Activated T-helper 17 cell treated with anti-CD3 and anti-CD28 coated beads, Interleukin-2, amount 50 U/mL, for 72 hours (primary cell): ENCODE measurements around the gene SLC4A3. TPM values are rescaled to one million over a fixed set of nuclear protein-coding genes. Genes with fewer than 3 reads are reported as not detected.

Source experiments
- ATAC-seq: fragments of 150-1000 bp; cut with Tn5 transposase; replicated peaks from 2 replicates; pipeline ENCODE4 v1.10.0; 2021; ENCODE audit warnings: mild to moderate bottlenecking, moderate library complexity
- H3K27ac Mint-ChIP-seq: one replicate; pipeline ENCODE4 v1.8.0; 2022; ENCODE audit warnings: mixed read lengths
- H3K27me3 Mint-ChIP-seq: one replicate; pipeline ENCODE4 v1.8.0; 2022; ENCODE audit warnings: mixed read lengths
- H3K36me3 Mint-ChIP-seq: one replicate; pipeline ENCODE4 v1.8.0; 2022; ENCODE audit warnings: low read depth, mild to moderate bottlenecking, mixed read lengths
- H3K4me1 Mint-ChIP-seq: one replicate; pipeline ENCODE4 v1.8.0; 2022; ENCODE audit warnings: mixed read lengths
- H3K4me3 Mint-ChIP-seq: one replicate; pipeline ENCODE4 v1.8.0; 2022; ENCODE audit warnings: mild to moderate bottlenecking, mixed read lengths
- H3K9me3 Mint-ChIP-seq: one replicate; pipeline ENCODE4 v1.8.0; 2022; ENCODE audit warnings: mixed read lengths
- total RNA-seq, 2 donors: library from RNA; stranded (reverse); gene quantifications; one replicate each; pipeline ENCODE4 v1.2.3, GENCODE V29; 2022

SLC4A3 gene
- total RNA-seq: not detected

- ATAC-seq: peak; percentile 46
- H3K36me3 Mint-ChIP-seq: no peaks in the 10 kb centered on the region
- H3K4me1 Mint-ChIP-seq: no peaks in the 10 kb centered on the region
- H3K27me3 Mint-ChIP-seq: peaks cover 29% of the 10 kb centered on the region
- H3K4me3 Mint-ChIP-seq: peak within 1 kb of the TSS; percentile 76
- no peaks in the 10 kb centered on the region for H3K9me3 Mint-ChIP-seq
- H3K27ac Mint-ChIP-seq: no peak within 1 kb of the TSS
Measured at GRCh38 chr2:219627103-219628100, at the start of gene SLC4A3. TSS of gene SLC4A3 (plus strand) at chr2:219627630. CDS start at chr2:219627993, 363 bp downstream.

GRCh38 chr2:219578811-219579613, 48.4 kb upstream of the SLC4A3 start:
- H3K4me3 Mint-ChIP-seq: no peak overlapping the region
- H3K27ac Mint-ChIP-seq: no peak overlapping the region
- ATAC-seq: no peak
- no peaks in the 10 kb centered on the region for H3K9me3 Mint-ChIP-seq
- no peaks in the 10 kb centered on the region for H3K4me1 Mint-ChIP-seq
- H3K27me3 Mint-ChIP-seq: peaks cover 21% of the 10 kb centered on the region
- H3K36me3 Mint-ChIP-seq: no peaks in the 10 kb centered on the region

- Mint-ChIP-seq H3K27me3 (peaks cover 19% of the 10 kb centered on the region), H3K27ac (no peak overlapping the region), H3K36me3 (no peaks in the 10 kb centered on the region), H3K9me3 (no peaks in the 10 kb centered on the region), H3K4me1 (no peaks in the 10 kb centered on the region), H3K4me3 (no peak overlapping the region)
- ATAC-seq: no peak
Measured at GRCh38 chr2:219581346-219581745, 46.1 kb upstream of the SLC4A3 start.

GRCh38 chr2:219591091-219591490, 36.3 kb upstream of the SLC4A3 start:
- Mint-ChIP-seq H3K4me3 (no peak overlapping the region), H3K9me3 (no peaks in the 10 kb centered on the region), H3K4me1 (no peaks in the 10 kb centered on the region), H3K27ac (no peak overlapping the region), H3K27me3 (peaks cover 17% of the 10 kb centered on the region), H3K36me3 (no peaks in the 10 kb centered on the region)
- no peak for ATAC-seq

- ATAC-seq: no peak
- Mint-ChIP-seq H3K4me1 (no peaks in the 10 kb centered on the region), H3K4me3 (no peak overlapping the region), H3K27me3 (peaks cover 12% of the 10 kb centered on the region), H3K36me3 (no peaks in the 10 kb centered on the region), H3K9me3 (no peaks in the 10 kb centered on the region), H3K27ac (no peak overlapping the region)
Measured at GRCh38 chr2:219592736-219593135, 34.7 kb upstream of the SLC4A3 start.

- ATAC-seq: no peak
- H3K4me1 Mint-ChIP-seq: no peaks in the 10 kb centered on the region
- no peak overlapping the region for H3K4me3 Mint-ChIP-seq
- H3K36me3 Mint-ChIP-seq: no peaks in the 10 kb centered on the region
- peaks cover 12% of the 10 kb centered on the region for H3K27me3 Mint-ChIP-seq
- H3K9me3 Mint-ChIP-seq: no peaks in the 10 kb centered on the region
- H3K27ac Mint-ChIP-seq: no peak overlapping the region
Measured at GRCh38 chr2:219593154-219593553, 34.3 kb upstream of the SLC4A3 start.

GRCh38 chr2:219595256-219595655, 32.2 kb upstream of the SLC4A3 start:
- peaks cover 12% of the 10 kb centered on the region for H3K27me3 Mint-ChIP-seq
- H3K27ac Mint-ChIP-seq: no peak overlapping the region
- no peak for ATAC-seq
- peaks cover 9% of the 10 kb centered on the region for H3K4me1 Mint-ChIP-seq
- no peak overlapping the region for H3K4me3 Mint-ChIP-seq
- no peaks in the 10 kb centered on the region for H3K36me3 Mint-ChIP-seq
- no peaks in the 10 kb centered on the region for H3K9me3 Mint-ChIP-seq

GRCh38 chr2:219596954-219597551, 30.4 kb upstream of the SLC4A3 start:
- ATAC-seq: peak; percentile 1
- Mint-ChIP-seq H3K27me3 (peaks cover 12% of the 10 kb centered on the region), H3K4me1 (peaks cover 9% of the 10 kb centered on the region), H3K4me3 (peak overlapping the region; percentile 95), H3K36me3 (peaks cover 16% of the 10 kb centered on the region), H3K9me3 (no peaks in the 10 kb centered on the region), H3K27ac (peak overlapping the region; percentile 95)

- peak within 1 kb of the TSS; percentile 95 for H3K4me3 Mint-ChIP-seq
- H3K27ac Mint-ChIP-seq: peak within 1 kb of the TSS; percentile 95
Measured at GRCh38 chr2:219597552-219598307, 29.7 kb upstream of the SLC4A3 start, which contains the start of gene STK11IP. TSS of gene STK11IP (plus strand) at chr2:219597857. CDS start at chr2:219598120, 263 bp downstream.

GRCh38 chr2:219598308-219599078, 28.9 kb upstream of the SLC4A3 start:
- Mint-ChIP-seq H3K9me3 (no peaks in the 10 kb centered on the region), H3K4me1 (peaks cover 9% of the 10 kb centered on the region), H3K27ac (peak overlapping the region; percentile 95), H3K36me3 (peaks cover 31% of the 10 kb centered on the region), H3K27me3 (peaks cover 5% of the 10 kb centered on the region), H3K4me3 (peak overlapping the region; percentile 95)
- no peak for ATAC-seq

More at GRCh38 chr2:219597552-219598307, 29.7 kb upstream of the SLC4A3 start, which contains the start of gene STK11IP:
- H3K9me3 Mint-ChIP-seq: no peaks in the 10 kb centered on the region
- peak; percentile 94 for ATAC-seq
- peaks cover 9% of the 10 kb centered on the region for H3K27me3 Mint-ChIP-seq
- peaks cover 23% of the 10 kb centered on the region for H3K36me3 Mint-ChIP-seq
- peaks cover 9% of the 10 kb centered on the region for H3K4me1 Mint-ChIP-seq

- no peaks in the 10 kb centered on the region for H3K9me3 Mint-ChIP-seq
- no peak for ATAC-seq
- peaks cover 8% of the 10 kb centered on the region for H3K4me1 Mint-ChIP-seq
- H3K27me3 Mint-ChIP-seq: no peaks in the 10 kb centered on the region
- no peak overlapping the region for H3K27ac Mint-ChIP-seq
- peaks cover 65% of the 10 kb centered on the region for H3K36me3 Mint-ChIP-seq
- no peak overlapping the region for H3K4me3 Mint-ChIP-seq
Measured at GRCh38 chr2:219603771-219604170, 23.7 kb upstream of the SLC4A3 start.

- Mint-ChIP-seq H3K36me3 (peaks cover 77% of the 10 kb centered on the region), H3K4me1 (no peaks in the 10 kb centered on the region), H3K4me3 (no peak overlapping the region), H3K27me3 (no peaks in the 10 kb centered on the region), H3K27ac (no peak overlapping the region), H3K9me3 (no peaks in the 10 kb centered on the region)
- no peak for ATAC-seq
Measured at GRCh38 chr2:219605607-219605954, 21.8 kb upstream of the SLC4A3 start.

GRCh38 chr2:219607931-219608330, 19.5 kb upstream of the SLC4A3 start:
- no peak overlapping the region for H3K4me3 Mint-ChIP-seq
- no peak overlapping the region for H3K27ac Mint-ChIP-seq
- no peaks in the 10 kb centered on the region for H3K27me3 Mint-ChIP-seq
- peaks cover 68% of the 10 kb centered on the region for H3K36me3 Mint-ChIP-seq
- H3K9me3 Mint-ChIP-seq: no peaks in the 10 kb centered on the region
- ATAC-seq: no peak
- peaks cover 14% of the 10 kb centered on the region for H3K4me1 Mint-ChIP-seq
